ENCODE results near the gene NOP56.

Gene NOP56

GRCh38 chr20:2705931-2706645, 53.7 kb downstream of the NOP56 start:
- DNase-seq, result no peak

- no peak for DNase-seq
These were observed 54.4 kb downstream of the NOP56 start for GRCh38 chr20:2706688-2707352.

GRCh38 chr20:2707353-2708072, 55.1 kb downstream of the NOP56 start:
- DNase-seq, result no peak
